ENCODE results near the gene JAZF1.

JAZF1 gene

GRCh38 chr7:28008171-28008570 is 172.4 kb downstream of the JAZF1 start:
- TF ChIP-seq ZBTB7A (IDR thresholded peaks at IDR 0.05; ENCODE audit: low read depth) (no peak), CREB1 (IDR thresholded peaks at IDR 0.05; ENCODE audit: low read depth) (no peak), FOXM1 (IDR thresholded peaks at IDR 0.05; ENCODE audit: borderline replicate concordance, low read depth) (no peak), CEBPB (IDR thresholded peaks at IDR 0.05) (no peak), TEAD4 (IDR thresholded peaks at IDR 0.05) (no peak), USF1 (IDR thresholded peaks at IDR 0.05) (no peak), YY1 (IDR thresholded peaks at IDR 0.05; ENCODE audit: low read depth) (no peak), RAD21 (IDR thresholded peaks at IDR 0.05; ENCODE audit: low read depth) (no peak), NFIC (IDR thresholded peaks at IDR 0.05) (no peak), EP300 (IDR thresholded peaks at IDR 0.05; ENCODE audit: borderline replicate concordance) (no peak), TAF1 (IDR thresholded peaks at IDR 0.05; ENCODE audit: low read depth) (no peak), REST (IDR thresholded peaks at IDR 0.05; ENCODE audit: low read depth) (no peak), TCF12 (IDR thresholded peaks at IDR 0.05; ENCODE audit: low read depth) (no peak), EGR1 (IDR thresholded peaks at IDR 0.05) (no peak)
- TF ChIP-seq, protein P1, sequence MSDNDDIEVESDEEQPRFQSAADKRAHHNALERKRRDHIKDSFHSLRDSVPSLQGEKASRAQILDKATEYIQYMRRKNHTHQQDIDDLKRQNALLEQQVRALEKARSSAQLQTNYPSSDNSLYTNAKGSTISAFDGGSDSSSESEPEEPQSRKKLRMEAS (IDR thresholded peaks at IDR 0.05) = no peak

DNA sequence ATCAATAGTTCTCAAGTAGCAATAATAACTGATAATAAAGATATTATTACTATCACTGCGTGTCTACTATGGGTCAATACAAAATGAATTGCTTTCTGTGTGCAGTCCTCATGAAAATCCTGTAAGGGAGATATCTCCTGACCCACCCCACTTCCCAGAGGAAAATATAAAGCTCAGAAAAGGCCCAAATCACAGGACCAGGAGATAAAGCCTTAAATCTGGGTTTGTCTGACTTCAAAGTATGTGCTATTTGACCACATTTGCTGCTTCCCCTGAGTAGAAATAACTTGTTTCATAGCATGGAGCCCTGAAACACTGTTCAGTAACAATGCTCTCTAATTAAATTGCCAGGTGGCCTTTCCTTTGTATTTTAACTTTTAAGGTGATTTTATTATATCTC is 174.1 kb downstream of the JAZF1 start:
- TF ChIP-seq FOXM1 (IDR thresholded peaks at IDR 0.05; ENCODE audit: borderline replicate concordance, low read depth) (no peak), CEBPB (IDR thresholded peaks at IDR 0.05) (no peak), ZBTB7A (IDR thresholded peaks at IDR 0.05; ENCODE audit: low read depth) (no peak), TEAD4 (IDR thresholded peaks at IDR 0.05) (no peak), CREB1 (IDR thresholded peaks at IDR 0.05; ENCODE audit: low read depth) (no peak), EP300 (IDR thresholded peaks at IDR 0.05; ENCODE audit: borderline replicate concordance) (no peak), REST (IDR thresholded peaks at IDR 0.05; ENCODE audit: low read depth) (no peak), TAF1 (IDR thresholded peaks at IDR 0.05; ENCODE audit: low read depth) (no peak), NFIC (IDR thresholded peaks at IDR 0.05) (no peak)
- TF ChIP-seq, protein P1 (IDR thresholded peaks at IDR 0.05) = no peak

DNA sequence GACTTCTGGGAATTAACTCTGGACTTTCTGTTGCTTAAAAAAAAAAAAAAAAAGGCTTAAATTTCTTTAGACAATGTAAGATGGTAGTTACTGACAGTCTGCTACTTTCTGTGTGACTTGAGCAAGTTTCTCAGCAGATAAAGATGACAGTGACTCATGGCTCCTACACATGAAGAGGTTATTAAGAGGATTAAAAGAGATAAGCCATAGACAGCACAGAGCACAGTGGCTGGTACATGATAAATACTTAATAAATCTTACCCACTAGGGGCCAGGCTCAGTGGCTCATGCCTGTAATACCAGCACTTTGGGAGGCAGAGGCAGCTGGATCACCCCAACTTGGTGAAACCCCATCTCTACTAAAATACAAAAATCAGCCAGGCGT is 174.8 kb downstream of the JAZF1 start:
- TF ChIP-seq TAF1 (IDR thresholded peaks at IDR 0.05; ENCODE audit: low read depth) (no peak), TCF12 (IDR thresholded peaks at IDR 0.05; ENCODE audit: low read depth) (no peak), NFIC (IDR thresholded peaks at IDR 0.05) (no peak), USF1 (IDR thresholded peaks at IDR 0.05) (no peak), RAD21 (IDR thresholded peaks at IDR 0.05; ENCODE audit: low read depth) (no peak), CREB1 (IDR thresholded peaks at IDR 0.05; ENCODE audit: low read depth) (no peak), CEBPB (IDR thresholded peaks at IDR 0.05) (no peak)

DNA sequence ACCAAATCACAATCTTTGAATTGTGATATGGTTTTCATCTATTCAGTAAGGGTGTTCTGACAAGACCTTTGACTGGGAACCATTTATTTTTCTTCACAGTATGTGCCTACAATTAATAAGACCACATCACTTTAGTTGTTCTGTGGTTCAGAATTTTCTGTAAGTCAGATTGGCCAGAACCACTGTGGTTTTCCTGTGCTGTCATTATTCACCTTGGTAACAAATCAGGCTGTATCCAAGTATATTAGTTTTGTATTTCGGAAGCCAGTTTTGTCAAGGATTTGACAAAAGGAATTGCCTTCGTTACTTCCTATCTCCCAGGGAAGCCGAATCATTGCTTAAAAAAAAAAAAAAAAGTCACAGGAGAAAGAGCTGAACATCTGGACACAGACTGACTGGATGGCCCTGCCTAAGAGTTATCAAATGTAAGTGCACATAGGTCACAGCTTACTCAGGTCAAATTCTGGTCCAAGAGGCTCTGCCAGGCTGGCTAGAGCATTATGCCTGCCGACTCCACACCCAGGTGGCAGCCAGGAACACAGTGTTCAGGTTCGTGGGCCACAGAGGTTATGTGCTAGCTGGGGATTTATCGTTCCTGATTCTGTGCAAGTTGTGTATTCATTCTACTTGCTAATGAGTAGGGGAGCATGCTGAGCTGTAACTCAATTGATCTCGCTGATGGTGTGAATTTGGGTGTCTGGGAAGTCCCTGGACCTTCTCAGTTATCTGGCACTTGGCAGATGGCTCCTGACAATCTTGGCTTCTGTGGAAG is 175.3 kb downstream of the JAZF1 start:
- TF ChIP-seq CREB1 (IDR thresholded peaks at IDR 0.05; ENCODE audit: low read depth) (no peak), REST (IDR thresholded peaks at IDR 0.05; ENCODE audit: low read depth) (no peak), USF1 (IDR thresholded peaks at IDR 0.05) (no peak)
